HG02885 (cell line): ENCODE data around the gene TMEM40.
"Not testable (repeated sequence)": the region's sequence is repeated elsewhere in the genome, so short reads cannot be mapped to it uniquely, and the experiment has no call there.

Experiments used
- ATAC-seq: cut with Tn5 transposase; IDR thresholded peaks from one replicate; pipeline ENCODE4 v1.9.1; 2021; ENCODE audit warnings: mild to moderate bottlenecking; ENCODE audit not compliant: unreplicated experiment, poor library complexity

TMEM40 gene

GRCh38 chr3:12759097-12759679 is at the start of gene TMEM40:
Gene TMEM40, minus strand, starts transcription at chr3:12759259. Its CDS starts 9,427 bp downstream, at chr3:12749832.
- ATAC-seq = no peak

- ATAC-seq = no peak
Observed at GRCh38 chr3:12808587-12808986, 49.5 kb upstream of the TMEM40 start.

GRCh38 chr3:12807601-12808359 is 48.7 kb upstream of the TMEM40 start:
- ATAC-seq = no peak

GRCh38 chr3:12807066-12807465 is 48.0 kb upstream of the TMEM40 start:
- no peak for ATAC-seq

GRCh38 chr3:12803371-12803770 is 44.3 kb upstream of the TMEM40 start:
- ATAC-seq = no peak

GRCh38 chr3:12799525-12800440 is 40.7 kb upstream of the TMEM40 start:
- no peak for ATAC-seq

- no peak for ATAC-seq
Observed at GRCh38 chr3:12798559-12799179, 39.6 kb upstream of the TMEM40 start.

- no peak for ATAC-seq
Observed at GRCh38 chr3:12797892-12798558, 39.0 kb upstream of the TMEM40 start.

- ATAC-seq = no peak
Observed at GRCh38 chr3:12797124-12797891, 38.2 kb upstream of the TMEM40 start.

- ATAC-seq = no peak
Observed at GRCh38 chr3:12796171-12797123, 37.4 kb upstream of the TMEM40 start, which contains the start of gene CAND2. Gene CAND2, plus strand, starts transcription at chr3:12796680. Its CDS starts 41 bp downstream, at chr3:12796721.

GRCh38 chr3:12793701-12794100 is 34.6 kb upstream of the TMEM40 start:
- ATAC-seq = no peak

- ATAC-seq = no peak
Observed at GRCh38 chr3:12791430-12791829, 32.4 kb upstream of the TMEM40 start.

- not testable (repeated sequence) for ATAC-seq
Observed at GRCh38 chr3:12787967-12788690, 29.1 kb upstream of the TMEM40 start.

- not testable (repeated sequence) for ATAC-seq
Observed at GRCh38 chr3:12787346-12787745, 28.3 kb upstream of the TMEM40 start.

GRCh38 chr3:12785096-12785495 is 26.0 kb upstream of the TMEM40 start:
- no peak for ATAC-seq

- ATAC-seq = no peak
Observed at GRCh38 chr3:12782172-12782815, 23.2 kb upstream of the TMEM40 start.

GRCh38 chr3:12780751-12781150 is 21.7 kb upstream of the TMEM40 start:
- ATAC-seq = no peak
